ENCODE data around the gene ROCK2.

- TF ChIP-seq CTCF (IDR thresholded peaks at IDR 0.05; ENCODE audit: insufficient read depth, low read depth, low read length) (no peak), EZH2 (IDR thresholded peaks at IDR 0.05; ENCODE audit: insufficient read depth, low read length) (no peak)
Observed at GRCh38 chr2:11159574-11160170, 184.8 kb downstream of the ROCK2 start.
